HG02943 (cell line): Measurements from ENCODE around the gene NKD1.

Experiments used
- ATAC-seq: cut with Tn5 transposase; IDR thresholded peaks from one replicate; pipeline ENCODE4 v1.9.1; 2021; ENCODE audit warnings: mild to moderate bottlenecking, low read depth, moderate library complexity; ENCODE audit not compliant: unreplicated experiment

The NKD1 gene

DNA sequence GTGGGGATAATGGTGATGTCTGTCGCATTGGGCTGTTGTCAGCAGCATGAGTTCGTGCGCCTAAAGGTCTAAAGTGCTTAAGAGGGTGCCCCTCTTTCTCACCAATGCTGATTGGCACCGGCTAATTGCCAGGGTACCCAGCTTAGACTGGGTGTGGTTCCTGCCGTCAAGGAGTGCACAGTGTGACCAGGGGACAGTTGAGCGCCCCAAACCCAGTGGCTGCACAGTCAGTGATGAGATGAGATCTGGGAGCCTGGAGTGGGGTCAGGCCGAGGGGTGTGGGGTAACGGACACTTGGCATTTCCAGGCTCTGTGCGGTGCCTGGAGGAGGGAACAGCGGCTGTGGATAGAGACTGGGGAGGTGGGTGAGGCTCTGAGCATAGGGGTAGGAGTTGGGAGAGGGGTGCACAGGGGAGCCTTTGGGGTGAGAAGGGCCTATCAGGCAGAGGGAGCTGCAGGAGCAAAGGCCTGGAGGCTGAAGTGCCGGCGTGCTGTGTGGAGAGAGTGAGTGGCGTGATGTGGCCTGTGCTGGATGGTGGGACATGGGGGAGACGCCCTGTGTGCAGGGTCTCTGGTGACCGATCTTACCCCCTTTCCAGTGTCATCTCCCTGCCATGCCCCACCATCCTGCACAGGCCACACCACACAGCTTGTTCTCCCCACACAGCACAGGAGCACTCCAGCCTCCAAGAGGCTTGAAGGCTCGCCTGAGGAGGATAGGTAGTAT lies 74.6 kb downstream of the NKD1 start:
- ATAC-seq: no peak

GRCh38 chr16:50624449-50624970 lies 76.3 kb downstream of the NKD1 start:
- ATAC-seq: no peak

DNA sequence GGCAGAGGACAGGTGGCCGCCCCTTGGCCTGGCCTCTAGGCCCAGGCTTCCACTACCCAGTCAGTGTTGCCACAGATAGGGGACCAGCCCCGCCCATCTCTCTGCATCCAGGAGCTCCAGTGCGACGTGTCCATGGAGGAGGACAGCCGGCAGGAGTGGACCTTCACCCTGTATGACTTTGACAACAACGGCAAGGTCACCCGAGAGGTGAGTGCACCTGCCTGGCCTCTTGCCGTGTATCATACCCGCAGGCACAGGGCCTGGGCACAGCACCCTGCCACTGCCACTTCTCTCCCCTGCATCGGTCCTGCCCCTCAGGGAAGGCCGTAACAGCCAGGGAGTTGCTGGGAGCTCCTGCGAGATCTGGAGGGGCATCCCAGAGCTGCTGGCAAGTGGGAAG lies 77.2 kb downstream of the NKD1 start:
- no peak for ATAC-seq

- no peak for ATAC-seq
Observed at GRCh38 chr16:50626868-50627267, 78.7 kb downstream of the NKD1 start.

GRCh38 chr16:50627419-50627818 lies 79.2 kb downstream of the NKD1 start:
- no peak for ATAC-seq

- no peak for ATAC-seq
Observed at GRCh38 chr16:50628156-50628802, 80.1 kb downstream of the NKD1 start.

- no peak for ATAC-seq
Observed at GRCh38 chr16:50629334-50629733, 81.1 kb downstream of the NKD1 start.

GRCh38 chr16:50630394-50631020 lies 82.3 kb downstream of the NKD1 start:
- ATAC-seq: no peak

GRCh38 chr16:50631249-50631984 lies 83.2 kb downstream of the NKD1 start:
- ATAC-seq: no peak

DNA sequence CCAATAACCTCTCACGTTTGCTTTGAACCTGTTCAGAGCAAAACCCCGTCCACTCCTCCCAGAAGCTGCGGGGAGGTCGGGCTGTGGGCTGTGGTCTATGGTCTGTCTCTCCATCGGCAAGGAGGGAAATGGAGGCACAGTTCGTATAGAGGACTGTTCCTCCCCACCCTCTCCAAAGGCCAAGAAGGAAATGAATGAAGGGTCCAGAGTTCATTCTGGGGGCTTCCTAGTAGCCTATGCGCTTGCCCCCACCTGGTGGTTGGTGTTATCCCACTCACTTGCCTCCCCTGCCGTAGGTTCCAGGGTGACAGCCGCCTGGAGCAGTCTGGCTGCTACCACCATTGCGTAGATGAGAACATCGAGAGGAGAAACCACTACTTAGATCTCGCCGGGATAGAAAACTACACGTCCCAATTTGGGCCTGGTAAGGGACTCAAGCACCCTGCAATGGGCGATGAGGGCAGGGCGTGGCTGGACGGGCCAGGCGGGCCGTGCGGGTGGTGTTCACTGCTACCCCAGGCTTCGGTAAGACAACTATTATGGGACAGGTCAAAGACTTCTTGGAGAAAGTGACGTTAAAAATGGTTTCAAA lies 83.9 kb downstream of the NKD1 start:
- ATAC-seq: no peak

DNA sequence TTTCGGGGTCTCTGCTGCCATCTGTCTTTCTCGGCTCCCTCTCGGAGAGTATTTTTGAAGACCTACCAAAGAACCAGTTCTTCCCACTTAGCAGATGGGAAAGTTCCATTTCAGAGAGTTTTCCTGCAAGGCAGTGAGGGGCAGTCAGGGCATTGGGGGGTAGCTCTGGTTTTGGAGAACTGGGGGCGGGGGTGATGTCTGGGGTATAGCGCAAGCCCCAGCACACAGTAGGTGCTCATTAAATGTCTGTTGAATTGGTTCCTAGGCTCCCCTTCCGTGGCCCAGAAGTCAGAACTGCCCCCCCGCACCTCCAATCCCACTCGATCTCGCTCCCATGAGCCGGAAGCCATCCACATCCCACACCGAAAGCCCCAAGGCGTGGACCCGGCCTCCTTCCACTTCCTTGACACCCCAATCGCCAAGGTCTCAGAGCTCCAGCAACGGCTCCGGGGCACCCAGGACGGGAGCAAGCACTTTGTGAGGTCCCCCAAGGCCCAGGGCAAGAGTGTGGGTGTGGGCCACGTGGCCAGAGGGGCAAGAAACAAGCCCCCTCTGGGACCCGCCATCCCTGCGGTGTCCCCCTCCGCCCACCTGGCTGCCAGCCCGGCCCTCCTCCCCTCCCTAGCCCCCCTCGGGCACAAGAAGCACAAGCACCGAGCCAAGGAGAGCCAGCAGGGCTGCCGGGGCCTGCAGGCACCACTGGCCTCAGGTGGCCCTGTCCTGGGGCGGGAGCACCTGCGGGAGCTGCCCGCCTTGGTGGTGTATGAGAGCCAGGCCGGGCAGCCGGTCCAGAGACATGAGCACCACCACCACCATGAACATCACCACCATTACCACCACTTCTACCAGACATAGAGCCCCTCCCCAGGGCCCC lies 85.0 kb downstream of the NKD1 start:
- no peak for ATAC-seq

- ATAC-seq: no peak
Observed at GRCh38 chr16:50634090-50634489, 85.9 kb downstream of the NKD1 start.

DNA sequence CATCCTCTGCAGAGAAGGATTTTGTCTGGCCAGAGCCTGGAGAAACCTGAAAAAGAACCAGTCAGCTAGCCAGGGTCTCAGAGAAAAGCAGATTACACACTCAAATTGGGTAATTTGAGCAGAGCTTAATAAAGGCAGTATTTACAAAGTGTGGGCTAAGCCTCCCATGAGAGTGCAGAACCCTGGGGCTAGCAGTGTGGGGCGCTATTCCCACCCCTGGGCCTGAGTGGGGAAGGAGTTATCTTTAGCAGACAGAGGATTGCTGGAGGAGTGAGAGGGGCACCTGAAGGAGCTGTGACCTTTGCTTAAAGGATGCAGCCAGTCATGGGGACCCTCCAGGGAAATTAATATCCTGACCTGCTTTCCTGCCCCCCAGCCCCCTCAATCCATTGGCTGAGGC lies 86.8 kb downstream of the NKD1 start:
- no peak for ATAC-seq

GRCh38 chr16:50635505-50636392 lies 87.6 kb downstream of the NKD1 start:
- no peak for ATAC-seq

- ATAC-seq: no peak
Observed at GRCh38 chr16:50636753-50637374, 88.7 kb downstream of the NKD1 start.

- ATAC-seq: no peak
Observed at GRCh38 chr16:50637716-50638602, 89.8 kb downstream of the NKD1 start.
